Activated CD4-positive, alpha-beta T cell treated with anti-CD3 and anti-CD28 coated beads, Interleukin-2, amount 10 ng/mL, durations not matched to agents 7 days and 5 days (primary cell): ENCODE data around the gene ARL15. TPM values are rescaled to one million over a fixed set of nuclear protein-coding genes. Genes with fewer than 3 reads are reported as not detected.

Experiments
- CTCF ChIA-PET: fragments of 350-600 bp; sonication (Branson Sonifier 250); formaldehyde crosslinking; loops from one replicate; lab custom pipeline; 2021; ENCODE audit warnings: antibody characterized with exemption; lab: Charles Lee
- POLR2A ChIA-PET: fragments of 350-600 bp; sonication (Branson Sonifier 250); formaldehyde crosslinking; loops from one replicate; lab custom pipeline; 2021; ENCODE audit warnings: antibody characterized with exemption; lab: Charles Lee
- DNase-seq: peaks from one replicate; pipeline ENCODE4 v3.0.0-alpha.2; 2020
- H3K27ac Mint-ChIP-seq: one replicate; pipeline ENCODE4 v1.8.0; 2021; ENCODE audit warnings: mild to moderate bottlenecking, moderate library complexity, mixed read lengths
- H3K27me3 Mint-ChIP-seq: one replicate; pipeline ENCODE4 v1.8.0; 2021; ENCODE audit warnings: mixed read lengths
- H3K36me3 Mint-ChIP-seq: one replicate; pipeline ENCODE4 v1.8.0; 2021; ENCODE audit warnings: low read depth, mixed read lengths
- H3K4me1 Mint-ChIP-seq: one replicate; pipeline ENCODE4 v1.8.0; 2021; ENCODE audit warnings: mixed read lengths
- H3K4me3 Mint-ChIP-seq: one replicate; pipeline ENCODE4 v1.8.0; 2021; ENCODE audit warnings: mild to moderate bottlenecking, moderate library complexity, mixed read lengths
- H3K9me3 Mint-ChIP-seq: one replicate; pipeline ENCODE4 v1.8.0; 2021; ENCODE audit warnings: mixed read lengths
- total RNA-seq, 2 experiments: library from RNA; stranded (reverse); gene quantifications; one replicate each; pipeline ENCODE4 v1.2.3, GENCODE V29; 2021

ARL15 gene
- total RNA-seq, 2 experiments from 2014 or later: 13.5 to 16.1 TPM

DNA sequence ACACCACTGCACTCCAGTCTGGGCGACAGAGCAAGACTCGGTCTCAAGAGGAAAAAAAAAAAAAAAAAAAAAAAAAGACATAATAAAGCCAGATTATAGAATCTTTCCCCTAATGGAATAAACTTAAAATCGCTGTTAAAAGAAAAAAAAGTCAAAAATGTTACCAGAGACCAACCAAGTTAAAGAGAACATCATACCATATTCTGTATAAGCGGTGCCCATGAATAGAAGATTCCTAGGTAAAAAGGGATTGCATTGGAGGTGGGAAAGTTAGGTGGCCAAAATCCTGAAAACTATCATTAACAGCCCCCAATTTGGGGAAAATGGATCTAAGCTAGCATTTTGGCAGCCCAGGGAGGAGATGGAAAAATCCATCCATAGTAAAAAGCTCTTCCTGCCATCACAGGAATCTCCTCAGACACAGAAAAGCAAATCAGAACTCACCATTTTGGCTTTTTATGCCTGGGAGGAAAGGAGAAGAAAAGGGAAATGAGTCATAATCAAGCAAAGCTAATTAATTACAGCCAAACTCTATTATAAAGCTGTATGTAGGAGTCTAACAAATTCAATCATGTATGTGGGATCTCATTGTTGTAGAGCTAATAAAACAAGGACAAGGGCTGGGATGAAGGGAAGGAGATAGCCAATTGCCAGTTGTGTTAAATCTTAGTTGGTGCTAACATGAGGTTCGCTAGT, 363.8 kb downstream of the ARL15 start:
- Mint-ChIP-seq H3K9me3 (no peaks in the 10 kb centered on the region), H3K4me1 (no peaks in the 10 kb centered on the region), H3K36me3 (peaks cover 2% of the 10 kb centered on the region), H3K27ac (no peak overlapping the region), H3K27me3 (no peaks in the 10 kb centered on the region), H3K4me3 (no peak overlapping the region)
- no peak for DNase-seq
- CTCF ChIA-PET: interaction anchor here (0.6 to 0.8 kb wide), 2 partner anchors 38 to 41 kb away, joined by 3 read pairs; no protein-coding TSS in a partner anchor
- POLR2A ChIA-PET: no interaction called here

- Mint-ChIP-seq H3K36me3 (peaks cover 2% of the 10 kb centered on the region), H3K4me1 (no peaks in the 10 kb centered on the region), H3K27ac (no peak overlapping the region), H3K9me3 (no peaks in the 10 kb centered on the region), H3K27me3 (no peaks in the 10 kb centered on the region), H3K4me3 (no peak overlapping the region)
- ChIA-PET CTCF (interaction anchor here (1.3 kb wide), 1 partner anchor 9 kb away, joined by 3 read pairs; no protein-coding TSS in a partner anchor), POLR2A (no interaction called here)
- no peak for DNase-seq
Measured at GRCh38 chr5:53944981-53945380, 365.4 kb downstream of the ARL15 start.

DNA sequence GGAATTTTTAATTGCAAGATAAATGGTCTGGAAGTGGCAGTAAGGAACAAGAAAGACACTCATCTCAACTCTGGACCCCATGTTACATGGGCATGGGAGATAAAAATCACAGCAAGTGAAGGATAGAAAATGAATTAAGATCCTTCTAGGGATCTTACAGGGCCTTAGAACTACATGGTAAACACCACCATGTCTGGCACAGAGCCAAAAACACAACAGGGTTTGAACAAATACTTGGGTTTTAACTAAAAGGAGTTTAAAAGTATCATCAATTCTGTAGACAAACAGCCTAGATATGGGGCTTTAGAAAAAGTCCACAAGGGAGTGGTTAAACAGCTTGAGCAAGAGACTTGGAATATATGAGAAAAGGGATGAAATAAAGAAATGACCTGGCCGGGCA, 366.4 kb downstream of the ARL15 start:
- CTCF ChIA-PET: interaction anchor here (1.3 kb wide), 1 partner anchor 10 kb away, joined by 3 read pairs; no protein-coding TSS in a partner anchor
- no peak for DNase-seq
- POLR2A ChIA-PET: no interaction called here
- peaks cover 2% of the 10 kb centered on the region for H3K36me3 Mint-ChIP-seq
- no peaks in the 10 kb centered on the region for H3K27me3 Mint-ChIP-seq
- H3K4me1 Mint-ChIP-seq: no peaks in the 10 kb centered on the region
- H3K9me3 Mint-ChIP-seq: no peaks in the 10 kb centered on the region
- H3K27ac Mint-ChIP-seq: no peak overlapping the region
- no peak overlapping the region for H3K4me3 Mint-ChIP-seq

DNA sequence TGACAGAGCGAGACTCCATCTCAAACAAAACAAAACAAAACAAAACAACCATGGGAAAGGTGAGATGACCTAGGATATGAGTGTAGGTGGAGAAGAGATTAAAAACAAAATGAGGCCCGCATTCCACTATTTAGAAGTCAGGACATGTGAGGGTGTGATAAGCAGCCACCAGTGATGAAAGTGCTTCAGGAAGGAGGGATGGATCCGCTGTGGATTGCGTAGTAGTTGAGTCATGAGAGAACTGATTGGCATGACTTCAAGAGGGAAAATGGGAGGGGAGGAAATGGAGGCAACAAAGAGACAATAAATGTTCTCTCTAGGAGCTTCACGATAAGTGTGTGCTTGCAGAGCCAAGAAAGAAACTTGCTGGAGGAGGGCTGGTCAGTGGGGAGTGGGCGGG, 367.6 kb downstream of the ARL15 start:
- POLR2A ChIA-PET: no interaction called here
- CTCF ChIA-PET: no interaction called here
- H3K4me3 Mint-ChIP-seq: no peak overlapping the region

DNA sequence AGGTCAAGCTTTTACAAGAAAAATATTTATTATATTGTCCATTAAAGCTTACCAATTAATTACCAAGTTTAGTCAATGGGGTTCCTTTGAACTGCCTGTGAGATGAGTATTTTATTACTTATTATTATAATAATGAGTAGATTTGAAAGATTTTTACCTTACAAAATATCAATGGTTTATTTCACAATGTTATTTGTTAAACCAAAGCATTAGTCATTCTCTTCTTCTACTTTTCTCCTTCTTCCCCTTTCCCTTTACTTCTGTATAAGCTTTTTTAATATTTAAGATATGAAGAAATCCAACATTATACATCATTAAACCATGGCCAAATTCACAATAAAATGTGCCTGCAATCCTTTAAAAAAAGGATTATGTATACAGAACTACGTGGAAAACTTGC, 369.5 kb downstream of the ARL15 start:
- Mint-ChIP-seq H3K27me3 (no peaks in the 10 kb centered on the region), H3K4me3 (no peak overlapping the region), H3K27ac (no peak overlapping the region)

More for the DNA sequence above, 367.6 kb downstream of the ARL15 start:
- Mint-ChIP-seq H3K9me3 (no peaks in the 10 kb centered on the region), H3K36me3 (peaks cover 2% of the 10 kb centered on the region), H3K27me3 (no peaks in the 10 kb centered on the region), H3K4me1 (no peaks in the 10 kb centered on the region), H3K27ac (no peak overlapping the region)
- DNase-seq: no peak

DNA sequence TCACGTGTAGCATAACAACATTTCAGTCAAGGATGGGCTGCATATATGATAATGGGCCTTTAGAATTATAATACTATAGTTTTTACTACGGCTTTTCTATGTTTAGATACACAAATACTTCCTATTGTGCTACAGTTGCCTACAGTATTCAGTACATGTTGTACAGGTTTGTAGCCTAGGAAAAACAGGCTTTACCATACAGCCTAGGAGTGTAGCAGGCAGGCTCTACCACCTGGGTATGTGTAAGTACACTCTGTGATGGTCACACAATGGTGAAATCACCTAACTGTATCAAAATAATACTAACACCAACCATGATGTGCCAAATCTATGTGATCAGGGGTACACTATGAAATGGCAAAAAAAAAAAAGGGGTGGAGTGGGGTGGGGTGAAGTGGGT, 372.9 kb downstream of the ARL15 start:
- Mint-ChIP-seq H3K4me3 (no peak overlapping the region), H3K27me3 (no peaks in the 10 kb centered on the region), H3K9me3 (no peaks in the 10 kb centered on the region), H3K27ac (no peak overlapping the region), H3K4me1 (no peaks in the 10 kb centered on the region), H3K36me3 (no peaks in the 10 kb centered on the region)
- POLR2A ChIA-PET: no interaction called here
- CTCF ChIA-PET: no interaction called here
- no peak for DNase-seq

More for the DNA sequence above, 369.5 kb downstream of the ARL15 start:
- no peaks in the 10 kb centered on the region for H3K9me3 Mint-ChIP-seq
- ChIA-PET CTCF (no interaction called here), POLR2A (no interaction called here)
- peaks cover 2% of the 10 kb centered on the region for H3K36me3 Mint-ChIP-seq
- no peaks in the 10 kb centered on the region for H3K4me1 Mint-ChIP-seq
- no peak for DNase-seq

DNA sequence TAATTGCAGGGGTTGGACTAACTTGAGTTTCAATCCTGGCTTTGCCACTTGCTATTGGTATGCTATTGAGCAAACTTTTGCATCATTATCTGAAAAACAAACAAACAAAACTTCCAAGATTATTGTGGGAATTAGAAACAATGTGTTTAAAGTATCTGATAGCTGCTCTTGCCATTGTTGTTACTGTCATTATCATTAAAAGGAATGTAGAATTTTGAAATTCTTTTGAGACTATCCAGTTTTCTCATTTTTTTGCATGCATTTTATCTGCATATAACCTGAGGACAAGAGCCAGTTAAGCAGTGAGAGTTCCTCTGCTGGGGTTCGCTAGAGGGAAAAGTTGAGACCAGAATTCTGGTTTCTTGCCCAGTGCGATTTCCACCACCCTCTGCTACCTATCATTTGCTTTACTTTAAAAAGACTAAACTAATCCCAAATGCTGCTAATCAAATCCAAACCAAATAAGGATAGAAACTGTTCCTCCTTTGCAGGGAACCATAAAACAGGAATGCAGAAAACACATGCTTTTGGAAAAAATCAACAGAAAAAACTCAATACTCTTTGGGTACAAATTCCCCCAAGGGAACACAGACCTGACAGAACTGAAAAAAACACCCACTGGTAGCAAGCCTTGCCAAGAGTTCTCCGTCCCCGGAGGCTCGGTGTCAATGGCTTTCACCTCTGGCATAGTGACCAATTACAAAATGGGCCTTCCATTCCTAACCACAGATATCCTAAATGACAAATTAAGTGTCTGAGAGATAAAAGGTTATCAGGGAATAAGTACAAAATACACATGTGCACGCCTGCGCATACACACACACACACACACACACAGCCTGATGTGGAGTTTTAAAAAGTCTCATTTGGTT, 373.7 kb downstream of the ARL15 start:
- Mint-ChIP-seq H3K4me1 (no peaks in the 10 kb centered on the region), H3K9me3 (no peaks in the 10 kb centered on the region), H3K27ac (no peak overlapping the region), H3K27me3 (no peaks in the 10 kb centered on the region), H3K36me3 (no peaks in the 10 kb centered on the region), H3K4me3 (no peak overlapping the region)
- DNase-seq: no peak
- ChIA-PET POLR2A (interaction anchor here (0.6 kb wide), 1 partner anchor 278 kb away, joined by 3 read pairs; no protein-coding TSS in a partner anchor), CTCF (interaction anchor here (0.5 kb wide), 1 partner anchor 25 kb away, joined by 3 read pairs; no protein-coding TSS in a partner anchor)

DNA sequence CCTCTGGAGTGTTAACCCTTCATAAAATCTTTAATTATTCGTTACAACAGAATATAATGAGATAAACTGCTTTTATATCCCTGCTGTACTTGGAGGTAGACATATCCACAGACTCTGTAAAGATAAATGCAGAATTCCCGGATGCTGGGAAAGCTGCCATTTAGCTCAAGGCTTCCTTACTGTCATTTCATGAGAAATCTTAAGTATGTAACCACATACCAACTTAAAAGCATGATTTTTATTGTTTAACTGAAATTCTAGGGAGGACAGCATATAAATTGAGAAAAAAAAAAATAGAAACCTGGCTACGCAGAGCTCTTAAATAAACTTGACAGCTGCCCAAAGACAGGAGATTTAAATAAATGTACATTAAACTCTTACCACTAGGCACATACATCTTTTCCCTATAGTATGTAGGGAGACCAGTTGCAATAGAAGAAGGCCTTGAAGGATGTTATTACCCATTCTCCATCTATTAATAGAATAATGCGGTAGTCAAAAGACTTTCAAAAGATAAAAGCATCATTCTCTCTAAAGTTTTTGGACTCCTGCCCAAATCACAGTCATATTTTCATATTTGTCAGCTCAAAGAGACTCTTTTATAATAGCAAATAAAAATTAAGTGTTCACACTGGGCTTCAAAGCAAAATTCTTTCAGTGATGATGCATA, 376.1 kb downstream of the ARL15 start:
- ChIA-PET POLR2A (no interaction called here), CTCF (interaction anchor here (0.6 kb wide), 2 partner anchors 226 to 371 kb away, joined by 3 to 6 read pairs; no protein-coding TSS in a partner anchor)
- no peak for DNase-seq
- H3K4me1 Mint-ChIP-seq: no peaks in the 10 kb centered on the region
- H3K9me3 Mint-ChIP-seq: no peaks in the 10 kb centered on the region
- H3K36me3 Mint-ChIP-seq: no peaks in the 10 kb centered on the region
- no peak overlapping the region for H3K4me3 Mint-ChIP-seq
- H3K27me3 Mint-ChIP-seq: no peaks in the 10 kb centered on the region
- H3K27ac Mint-ChIP-seq: no peak overlapping the region

DNA sequence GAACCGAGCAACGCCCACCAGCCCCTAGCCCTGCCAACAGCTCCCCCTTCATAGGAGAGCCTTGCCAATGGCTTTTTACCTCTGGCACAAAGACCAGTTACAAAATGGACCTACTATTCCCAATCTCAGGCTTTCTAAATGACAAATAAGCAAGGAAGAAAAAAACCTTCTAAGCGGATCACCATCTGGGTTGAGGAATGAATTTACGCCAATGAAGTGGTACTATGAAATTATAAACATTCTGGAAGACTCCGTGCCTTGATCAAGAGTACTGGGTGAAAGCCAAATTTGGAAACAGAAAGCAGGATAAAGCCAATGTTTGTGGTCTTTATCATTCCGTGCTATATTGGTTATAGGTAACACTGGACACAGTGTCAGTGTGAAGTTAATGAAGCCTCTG, 378.0 kb downstream of the ARL15 start:
- no peaks in the 10 kb centered on the region for H3K9me3 Mint-ChIP-seq
- no peaks in the 10 kb centered on the region for H3K36me3 Mint-ChIP-seq
- H3K27ac Mint-ChIP-seq: no peak overlapping the region
- CTCF ChIA-PET: no interaction called here
- POLR2A ChIA-PET: no interaction called here
- H3K27me3 Mint-ChIP-seq: no peaks in the 10 kb centered on the region
- no peak overlapping the region for H3K4me3 Mint-ChIP-seq
- DNase-seq: no peak
- no peaks in the 10 kb centered on the region for H3K4me1 Mint-ChIP-seq

- H3K4me1 Mint-ChIP-seq: no peaks in the 10 kb centered on the region
- POLR2A ChIA-PET: no interaction called here
- H3K4me3 Mint-ChIP-seq: no peak overlapping the region
- no peak for DNase-seq
- H3K9me3 Mint-ChIP-seq: no peaks in the 10 kb centered on the region
- no peaks in the 10 kb centered on the region for H3K36me3 Mint-ChIP-seq
- H3K27me3 Mint-ChIP-seq: no peaks in the 10 kb centered on the region
- H3K27ac Mint-ChIP-seq: no peak overlapping the region
- CTCF ChIA-PET: no interaction called here
Measured at GRCh38 chr5:53930457-53930856, 379.9 kb downstream of the ARL15 start.

GRCh38 chr5:53929570-53929969, 380.8 kb downstream of the ARL15 start:
- Mint-ChIP-seq H3K27ac (no peak overlapping the region), H3K4me3 (no peak overlapping the region), H3K4me1 (no peaks in the 10 kb centered on the region), H3K36me3 (no peaks in the 10 kb centered on the region), H3K9me3 (no peaks in the 10 kb centered on the region), H3K27me3 (no peaks in the 10 kb centered on the region)
- DNase-seq: no peak
- POLR2A ChIA-PET: no interaction called here
- CTCF ChIA-PET: no interaction called here

GRCh38 chr5:53929152-53929551, 381.2 kb downstream of the ARL15 start:
- no peak for DNase-seq
- H3K27me3 Mint-ChIP-seq: no peaks in the 10 kb centered on the region
- ChIA-PET POLR2A (no interaction called here), CTCF (interaction anchor here (0.8 kb wide), 1 partner anchor 442 kb away, joined by 3 read pairs; no protein-coding TSS in a partner anchor)
- H3K9me3 Mint-ChIP-seq: no peaks in the 10 kb centered on the region
- H3K36me3 Mint-ChIP-seq: no peaks in the 10 kb centered on the region
- no peak overlapping the region for H3K27ac Mint-ChIP-seq
- no peaks in the 10 kb centered on the region for H3K4me1 Mint-ChIP-seq
- no peak overlapping the region for H3K4me3 Mint-ChIP-seq
